GM12878 (cell line): ENCODE results near the gene SPESP1. TPM values are rescaled to one million over a fixed set of nuclear protein-coding genes. Genes with fewer than 3 reads are reported as not detected.

ENCODE experiments used
- ATAC-seq: fragments of 200-7000 bp; cut with Tn5 transposase; 3 replicates; pipeline ENCODE4 v1.9.1; 2020; ENCODE audit warnings: mild to moderate bottlenecking, moderate library complexity
- BruUV-seq: library from RNA; stranded (reverse); fragments of 400-500 nt; replicated peaks from 2 replicates; lab custom pipeline; 2021; lab: Mats Ljungman, UMichigan
- CTCF ChIA-PET: fragments of 300-600 bp; sonication (Branson Sonifier 250); formaldehyde crosslinking; extraction: SDS; loops from one replicate; lab custom pipeline; 2021; ENCODE audit warnings: inconsistent platforms; lab: Yijun Ruan, JAX
- POLR2A ChIA-PET: fragments of 350-600 bp; formaldehyde crosslinking; extraction: SDS; loops from one replicate; lab custom pipeline; 2021; ENCODE audit warnings: inconsistent platforms; lab: Charles Lee
- RAD21 ChIA-PET: fragments of 300-600 bp; sonication (Branson Sonifier 250); formaldehyde crosslinking; loops from one replicate; lab custom pipeline; 2023; ENCODE audit warnings: antibody characterized with exemption; ENCODE audit not compliant: unreplicated experiment; lab: Charles Lee
- SMC1A ChIA-PET: fragments of 300-600 bp; sonication (Branson Sonifier 250); formaldehyde crosslinking; loops from one replicate; lab custom pipeline; 2023; ENCODE audit not compliant: unreplicated experiment, uncharacterized antibody; lab: Charles Lee
- DNase-seq: peaks from one replicate; pipeline ENCODE4 v3.0.0-alpha.2; 2011; ENCODE audit warnings: low read depth, low spot score
- FAIRE-seq: peaks from 3 replicates; lab custom pipeline; 2011; peaks lifted over from hg19 to GRCh38; lab: Jason Lieb, UNC
- H2AFZ ChIP-seq: 2 replicates; pipeline ENCODE4 v1.6.0; 2011; ENCODE audit warnings: low read depth, low read length, control low read depth; ENCODE audit not compliant: control insufficient read depth
- H3K27ac ChIP-seq: 2 replicates; pipeline ENCODE4 v1.5.1; 2011; ENCODE audit warnings: control low read depth; ENCODE audit not compliant: control insufficient read depth, insufficient read depth
- H3K27me3 ChIP-seq, 2 experiments: replicated peaks in 1 of 2; 2 replicates each; pipeline versions ENCODE4 v1.6.0 to v1.6.1; 2011; ENCODE audit warnings: low read length in 1 of 2; ENCODE audit not compliant: control insufficient read depth in 2 of 2, insufficient read depth in 2 of 2
- H3K36me3 ChIP-seq, 2 experiments: 2 replicates each; pipeline ENCODE4 v1.5.1; 2011; ENCODE audit warnings: low read length in 1 of 2; ENCODE audit not compliant: control insufficient read depth in 2 of 2, insufficient read depth in 2 of 2
- H3K4me1 ChIP-seq: 2 replicates; pipeline ENCODE4 v1.6.1; 2011; ENCODE audit warnings: mild to moderate bottlenecking, low read length, moderate library complexity, mixed read lengths; ENCODE audit not compliant: control insufficient read depth, insufficient read depth
- H3K4me2 ChIP-seq: 2 replicates; pipeline ENCODE4 v1.6.0; 2011; ENCODE audit warnings: control low read depth; ENCODE audit not compliant: control insufficient read depth, insufficient read depth
- H3K4me3 ChIP-seq: fragments of 200-600 bp; sonication (generic); 2 replicates; pipeline ENCODE4 v1.5.1; 2016
- H3K79me2 ChIP-seq: 2 replicates; pipeline ENCODE4 v1.6.0; 2011; ENCODE audit warnings: low read length; ENCODE audit not compliant: control insufficient read depth, insufficient read depth
- H3K9ac ChIP-seq: 2 replicates; pipeline ENCODE4 v1.8.0; 2011; ENCODE audit warnings: low read length, control low read depth, mixed read lengths; ENCODE audit not compliant: control insufficient read depth, insufficient read depth
- H3K9me3 ChIP-seq: replicated peaks from 3 replicates; pipeline ENCODE4 v1.5.1; 2011; ENCODE audit warnings: mild to moderate bottlenecking, low read length; ENCODE audit not compliant: control insufficient read depth, insufficient read depth
- H4K20me1 ChIP-seq: 2 replicates; pipeline ENCODE4 v1.6.0; 2011; ENCODE audit not compliant: control insufficient read depth, insufficient read depth
- EP300 ChIP-seq, 2 experiments: fragments of 150-350 bp in 1 of 2; IDR thresholded peaks; 2 replicates each; pipeline ENCODE4 v1.6.1; 2011 to 2012; ENCODE audit warnings: low read depth in 2 of 2, low read length in 2 of 2, borderline replicate concordance in 1 of 2, improper control_type of control experiment in 1 of 2, inconsistent platforms in 1 of 2; ENCODE audit not compliant: control insufficient read depth in 1 of 2
- HDGF ChIP-seq: fragments of 450-650 bp; IDR thresholded peaks from 2 replicates; pipeline ENCODE4 v1.6.1; 2016; ENCODE audit warnings: antibody characterized with exemption
- MEF2A ChIP-seq: IDR thresholded peaks from 2 replicates; pipeline ENCODE4 v1.6.1; 2011; ENCODE audit warnings: low read depth, mild to moderate bottlenecking, low read length, moderate library complexity; ENCODE audit not compliant: insufficient read depth
- MTA2 ChIP-seq: fragments of 450-650 bp; IDR thresholded peaks from 2 replicates; pipeline ENCODE4 v1.6.1; 2016; ENCODE audit warnings: low read depth, mild to moderate bottlenecking, moderate library complexity
- NBN ChIP-seq: fragments of 450-650 bp; IDR thresholded peaks from 2 replicates; pipeline ENCODE4 v1.6.1; 2016
- NFYA ChIP-seq: IDR thresholded peaks from 2 replicates; pipeline ENCODE4 v1.6.1; 2011; ENCODE audit warnings: low read depth, mild to moderate bottlenecking, low read length, improper control_type of control experiment, borderline replicate concordance
- RBBP5 ChIP-seq: fragments of 200-600 bp; sonication (generic); conservative IDR thresholded peaks from 2 replicates; pipeline ENCODE4 v1.6.1; 2016
- SMAD5 ChIP-seq: IDR thresholded peaks from 2 replicates; pipeline ENCODE4 v1.6.1; 2016; ENCODE audit warnings: antibody characterized with exemption, low read depth
- STAT3 ChIP-seq: IDR thresholded peaks from 2 replicates; pipeline ENCODE4 v1.6.1; 2011; ENCODE audit warnings: low read depth, low read length, improper control_type of control experiment
- SUPT20H ChIP-seq: IDR thresholded peaks from 2 replicates; pipeline ENCODE4 v1.6.1; 2011; ENCODE audit warnings: low read depth, mild to moderate bottlenecking, low read length, moderate library complexity, borderline replicate concordance; ENCODE audit not compliant: control insufficient read depth
- ZNF622 ChIP-seq: fragments of 450-650 bp; IDR thresholded peaks from 2 replicates; pipeline ENCODE4 v1.6.1; 2017; ENCODE audit warnings: mild to moderate bottlenecking, inconsistent platforms
- WGBS: methylation state at CpG from one replicate; pipeline ENCODE4 v1.1.6; 2016; ENCODE audit warnings: low lambda C conversion rate; ENCODE audit not compliant: insufficient replicate concordance, insufficient coverage; ENCODE audit errors: missing lambda C conversion rate; 5-methylcytosine and 5-hydroxymethylcytosine counted together
- in situ Hi-C: fragments of 300-500 bp; cut with MboI; formaldehyde crosslinking; loops from 9 replicates; pipeline ENCODE4 v1.14.3; 2018; ENCODE audit warnings: mixed read lengths
- intact Hi-C: fragments of 100-400 bp; cut with micrococcal nuclease; formaldehyde crosslinking; loops from one replicate; pipeline ENCODE4 v1.14.2; 2022; ENCODE audit not compliant: unreplicated experiment
- polyA plus RNA-seq, 11 experiments: library from polyadenylated mRNA; depleted of rRNA in 4 of 11; unstranded in 6 of 11; stranded (reverse) in 5 of 11; fragments of >200 nt; fragmentation: Nextera tagmentation in 4 of 11; fragmentation: Illumina TruSeq in 1 of 11; extraction: Ambion mirVana in 4 of 11; extraction: Trizol in 1 of 11; gene quantifications; 1 replicate in 1 of 11; 2 replicates in 10 of 11; pipeline versions ENCODE4 v1.2.1 to v1.2.3, GENCODE V29; 2011 to 2016; ENCODE audit warnings: inconsistent platforms in 2 of 11, missing spikeins in 2 of 11, low read depth in 1 of 11
- total RNA-seq, 4 experiments: library from RNA; depleted of rRNA in 3 of 4; stranded (reverse); fragments of >200 nt in 3 of 4; fragmentation: Illumina TruSeq in 1 of 4; extraction: Trizol in 1 of 4; gene quantifications; 2 replicates each; pipeline versions ENCODE4 v1.2.1 to v1.2.3, GENCODE V29; 2013 to 2021
- TF ChIP-seq, protein P1 (sequence below): fragments of 150-350 bp; IDR thresholded peaks from 2 replicates; pipeline ENCODE4 v1.6.1; 2014; ENCODE audit warnings: mild to moderate bottlenecking, low read depth, low read length
- TF ChIP-seq, protein P2 (sequence below): IDR thresholded peaks from 2 replicates; pipeline ENCODE4 v1.6.1; 2011; ENCODE audit warnings: borderline replicate concordance, low read depth, mild to moderate bottlenecking, moderate library complexity, low read length; ENCODE audit not compliant: insufficient read depth, poor library complexity, severe bottlenecking
- TF ChIP-seq, protein P3 (sequence below): fragments of 450-650 bp; IDR thresholded peaks from 2 replicates; pipeline ENCODE4 v1.6.1; 2017; ENCODE audit warnings: mild to moderate bottlenecking, moderate library complexity
- TF ChIP-seq, protein P4 (sequence below): fragments of 450-650 bp; IDR thresholded peaks from 2 replicates; pipeline ENCODE4 v1.6.1; 2018; ENCODE audit warnings: mild to moderate bottlenecking, low read depth, moderate library complexity; ENCODE audit not compliant: partially characterized antibody

The SPESP1 gene
- total and polyA plus RNA-seq, 10 of the 15 experiments (the other 5 are each of a cell fraction or from before 2014, with no cell fraction given): not detected

DNA sequence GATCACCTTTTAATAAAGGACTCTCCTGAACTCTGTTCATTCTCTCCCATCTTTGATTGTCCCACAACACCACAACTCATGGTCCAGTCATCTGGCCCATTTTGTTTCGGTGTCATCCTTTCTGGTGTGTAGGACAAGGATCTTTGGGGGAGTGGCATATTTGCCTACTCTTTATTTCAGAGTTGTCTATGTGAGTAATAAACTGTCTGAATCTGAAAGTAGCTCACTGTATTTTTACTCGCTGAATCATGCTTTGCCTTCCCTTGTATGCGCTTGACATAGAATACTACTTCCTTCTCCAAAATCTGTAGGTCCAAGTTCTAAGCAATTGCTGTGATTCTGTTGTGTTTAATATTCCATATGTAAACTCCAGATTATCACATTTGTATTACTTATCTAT, 54.3 kb downstream of the SPESP1 start:
- no TSS peak for BruUV-seq
- Histone ChIP-seq H3K27me3 (peaks cover 0 to 1% of the 10 kb centered on the region in 2 experiments; a peak in 2 of 4 replicates), H3K27ac (no peak overlapping the region), H3K79me2 (no peaks in the 10 kb centered on the region), H4K20me1 (no peaks in the 10 kb centered on the region), H3K4me2 (no peak overlapping the region), H3K4me3 (no peak overlapping the region), H2AFZ (no peak overlapping the region), H3K36me3 (no peaks in the 10 kb centered on the region), H3K9me3 (no peaks in the 10 kb centered on the region), H3K4me1 (no peaks in the 10 kb centered on the region), H3K9ac (no peak overlapping the region)
- CTCF ChIA-PET: no interaction called here
- DNase-seq (no peak), FAIRE-seq (no peak), ATAC-seq (no peak)
- SMC1A ChIA-PET: no interaction called here
- in situ Hi-C loops (no loop called here), intact Hi-C loops (no loop called here)
- WGBS: 44% methylated on average over 3 of the region's 3 CpGs
- POLR2A ChIA-PET: no interaction called here
- RAD21 ChIA-PET: no interaction called here
- TF ChIP-seq MTA2: no peak
- no peak for TF ChIP-seq NBN
- no peak for TF ChIP-seq STAT3
- TF ChIP-seq ZNF622: no peak
- TF ChIP-seq, protein P1, sequence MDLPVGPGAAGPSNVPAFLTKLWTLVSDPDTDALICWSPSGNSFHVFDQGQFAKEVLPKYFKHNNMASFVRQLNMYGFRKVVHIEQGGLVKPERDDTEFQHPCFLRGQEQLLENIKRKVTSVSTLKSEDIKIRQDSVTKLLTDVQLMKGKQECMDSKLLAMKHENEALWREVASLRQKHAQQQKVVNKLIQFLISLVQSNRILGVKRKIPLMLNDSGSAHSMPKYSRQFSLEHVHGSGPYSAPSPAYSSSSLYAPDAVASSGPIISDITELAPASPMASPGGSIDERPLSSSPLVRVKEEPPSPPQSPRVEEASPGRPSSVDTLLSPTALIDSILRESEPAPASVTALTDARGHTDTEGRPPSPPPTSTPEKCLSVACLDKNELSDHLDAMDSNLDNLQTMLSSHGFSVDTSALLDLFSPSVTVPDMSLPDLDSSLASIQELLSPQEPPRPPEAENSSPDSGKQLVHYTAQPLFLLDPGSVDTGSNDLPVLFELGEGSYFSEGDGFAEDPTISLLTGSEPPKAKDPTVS: no peak
- no peak for TF ChIP-seq NFYA
- TF ChIP-seq HDGF: no peak
- no peak for TF ChIP-seq MEF2A
- TF ChIP-seq, protein P2, sequence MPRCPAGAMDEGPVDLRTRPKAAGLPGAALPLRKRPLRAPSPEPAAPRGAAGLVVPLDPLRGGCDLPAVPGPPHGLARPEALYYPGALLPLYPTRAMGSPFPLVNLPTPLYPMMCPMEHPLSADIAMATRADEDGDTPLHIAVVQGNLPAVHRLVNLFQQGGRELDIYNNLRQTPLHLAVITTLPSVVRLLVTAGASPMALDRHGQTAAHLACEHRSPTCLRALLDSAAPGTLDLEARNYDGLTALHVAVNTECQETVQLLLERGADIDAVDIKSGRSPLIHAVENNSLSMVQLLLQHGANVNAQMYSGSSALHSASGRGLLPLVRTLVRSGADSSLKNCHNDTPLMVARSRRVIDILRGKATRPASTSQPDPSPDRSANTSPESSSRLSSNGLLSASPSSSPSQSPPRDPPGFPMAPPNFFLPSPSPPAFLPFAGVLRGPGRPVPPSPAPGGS: no peak
- no peak for TF ChIP-seq SUPT20H
- TF ChIP-seq, protein P3, sequence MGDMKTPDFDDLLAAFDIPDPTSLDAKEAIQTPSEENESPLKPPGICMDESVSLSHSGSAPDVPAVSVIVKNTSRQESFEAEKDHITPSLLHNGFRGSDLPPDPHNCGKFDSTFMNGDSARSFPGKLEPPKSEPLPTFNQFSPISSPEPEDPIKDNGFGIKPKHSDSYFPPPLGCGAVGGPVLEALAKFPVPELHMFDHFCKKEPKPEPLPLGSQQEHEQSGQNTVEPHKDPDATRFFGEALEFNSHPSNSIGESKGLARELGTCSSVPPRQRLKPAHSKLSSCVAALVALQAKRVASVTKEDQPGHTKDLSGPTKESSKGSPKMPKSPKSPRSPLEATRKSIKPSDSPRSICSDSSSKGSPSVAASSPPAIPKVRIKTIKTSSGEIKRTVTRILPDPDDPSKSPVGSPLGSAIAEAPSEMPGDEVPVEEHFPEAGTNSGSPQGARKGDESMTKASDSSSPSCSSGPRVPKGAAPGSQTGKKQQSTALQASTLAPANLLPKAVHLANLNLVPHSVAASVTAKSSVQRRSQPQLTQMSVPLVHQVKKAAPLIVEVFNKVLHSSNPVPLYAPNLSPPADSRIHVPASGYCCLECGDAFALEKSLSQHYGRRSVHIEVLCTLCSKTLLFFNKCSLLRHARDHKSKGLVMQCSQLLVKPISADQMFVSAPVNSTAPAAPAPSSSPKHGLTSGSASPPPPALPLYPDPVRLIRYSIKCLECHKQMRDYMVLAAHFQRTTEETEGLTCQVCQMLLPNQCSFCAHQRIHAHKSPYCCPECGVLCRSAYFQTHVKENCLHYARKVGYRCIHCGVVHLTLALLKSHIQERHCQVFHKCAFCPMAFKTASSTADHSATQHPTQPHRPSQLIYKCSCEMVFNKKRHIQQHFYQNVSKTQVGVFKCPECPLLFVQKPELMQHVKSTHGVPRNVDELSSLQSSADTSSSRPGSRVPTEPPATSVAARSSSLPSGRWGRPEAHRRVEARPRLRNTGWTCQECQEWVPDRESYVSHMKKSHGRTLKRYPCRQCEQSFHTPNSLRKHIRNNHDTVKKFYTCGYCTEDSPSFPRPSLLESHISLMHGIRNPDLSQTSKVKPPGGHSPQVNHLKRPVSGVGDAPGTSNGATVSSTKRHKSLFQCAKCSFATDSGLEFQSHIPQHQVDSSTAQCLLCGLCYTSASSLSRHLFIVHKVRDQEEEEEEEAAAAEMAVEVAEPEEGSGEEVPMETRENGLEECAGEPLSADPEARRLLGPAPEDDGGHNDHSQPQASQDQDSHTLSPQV: no peak
- TF ChIP-seq, protein P4, sequence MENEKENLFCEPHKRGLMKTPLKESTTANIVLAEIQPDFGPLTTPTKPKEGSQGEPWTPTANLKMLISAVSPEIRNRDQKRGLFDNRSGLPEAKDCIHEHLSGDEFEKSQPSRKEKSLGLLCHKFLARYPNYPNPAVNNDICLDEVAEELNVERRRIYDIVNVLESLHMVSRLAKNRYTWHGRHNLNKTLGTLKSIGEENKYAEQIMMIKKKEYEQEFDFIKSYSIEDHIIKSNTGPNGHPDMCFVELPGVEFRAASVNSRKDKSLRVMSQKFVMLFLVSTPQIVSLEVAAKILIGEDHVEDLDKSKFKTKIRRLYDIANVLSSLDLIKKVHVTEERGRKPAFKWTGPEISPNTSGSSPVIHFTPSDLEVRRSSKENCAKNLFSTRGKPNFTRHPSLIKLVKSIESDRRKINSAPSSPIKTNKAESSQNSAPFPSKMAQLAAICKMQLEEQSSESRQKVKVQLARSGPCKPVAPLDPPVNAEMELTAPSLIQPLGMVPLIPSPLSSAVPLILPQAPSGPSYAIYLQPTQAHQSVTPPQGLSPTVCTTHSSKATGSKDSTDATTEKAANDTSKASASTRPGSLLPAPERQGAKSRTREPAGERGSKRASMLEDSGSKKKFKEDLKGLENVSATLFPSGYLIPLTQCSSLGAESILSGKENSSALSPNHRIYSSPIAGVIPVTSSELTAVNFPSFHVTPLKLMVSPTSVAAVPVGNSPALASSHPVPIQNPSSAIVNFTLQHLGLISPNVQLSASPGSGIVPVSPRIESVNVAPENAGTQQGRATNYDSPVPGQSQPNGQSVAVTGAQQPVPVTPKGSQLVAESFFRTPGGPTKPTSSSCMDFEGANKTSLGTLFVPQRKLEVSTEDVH: no peak
- TF ChIP-seq EP300 (IDR thresholded peaks at IDR 0.05; ENCODE audit: borderline replicate concordance in 1 of 2, control insufficient read depth in 1 of 2, low read depth in 2 of 2, low read length in 2 of 2): no peak
- no peak for TF ChIP-seq SMAD5
- no peak for TF ChIP-seq RBBP5
